Endodermal cell (in vitro differentiated cells): ENCODE measurements around the gene CHMP1A. TPM values are rescaled to one million over a fixed set of nuclear protein-coding genes. Genes with fewer than 3 reads are reported as not detected.

ENCODE experiments used
- DNase-seq: peaks from one replicate; pipeline ENCODE4 v3.0.0-alpha.2; 2017
- H3K27ac ChIP-seq: 2 replicates; pipeline ENCODE4 v1.5.1; 2013; ENCODE audit warnings: mild to moderate bottlenecking, low read depth, low read length, moderate library complexity
- H3K27me3 ChIP-seq: 2 replicates; pipeline ENCODE4 v1.6.1; 2013; ENCODE audit warnings: mild to moderate bottlenecking, low read length, moderate library complexity; ENCODE audit not compliant: insufficient read depth, control insufficient read depth, poor library complexity, severe bottlenecking
- H3K36me3 ChIP-seq: 2 replicates; pipeline ENCODE4 v1.7.0; 2013; ENCODE audit warnings: mild to moderate bottlenecking, low read length, moderate library complexity; ENCODE audit not compliant: control insufficient read depth, insufficient read depth
- H3K4me1 ChIP-seq: one replicate; pipeline ENCODE4 v1.7.0; 2013; ENCODE audit warnings: low read length; ENCODE audit not compliant: control insufficient read depth, insufficient read depth
- H3K4me3 ChIP-seq: 2 replicates; pipeline ENCODE4 v1.5.1; 2013; ENCODE audit warnings: mild to moderate bottlenecking, low read length, moderate library complexity
- H3K9ac ChIP-seq: 2 replicates; pipeline ENCODE4 v1.6.1; 2013; ENCODE audit warnings: mild to moderate bottlenecking, low read length, moderate library complexity; ENCODE audit not compliant: poor library complexity, severe bottlenecking; ENCODE audit errors: extremely low read depth
- H3K9me3 ChIP-seq: 2 replicates; pipeline ENCODE4 v1.6.1; 2013; ENCODE audit warnings: mild to moderate bottlenecking, low read length, moderate library complexity; ENCODE audit not compliant: control insufficient read depth
- H3K27ac Mint-ChIP-seq: 2 replicates; pipeline ENCODE4 v1.8.0; 2020; ENCODE audit warnings: mixed read lengths
- H3K27me3 Mint-ChIP-seq: 2 replicates; pipeline ENCODE4 v1.8.0; 2021; ENCODE audit warnings: mild to moderate bottlenecking, mixed read lengths; ENCODE audit not compliant: insufficient read depth
- H3K36me3 Mint-ChIP-seq: 2 replicates; pipeline ENCODE4 v1.8.0; 2020; ENCODE audit warnings: low read depth, mixed read lengths
- H3K4me1 Mint-ChIP-seq: 2 replicates; pipeline ENCODE4 v1.8.0; 2020; ENCODE audit warnings: mixed read lengths
- H3K4me3 Mint-ChIP-seq: 2 replicates; pipeline ENCODE4 v1.8.0; 2020; ENCODE audit warnings: mild to moderate bottlenecking, moderate library complexity, mixed read lengths
- H3K9me3 Mint-ChIP-seq: 2 replicates; pipeline ENCODE4 v1.8.0; 2020; ENCODE audit warnings: mild to moderate bottlenecking, mixed read lengths
- CTCF ChIP-seq: fragments of 200-600 bp; sonication (generic); conservative IDR thresholded peaks from 2 replicates; pipeline ENCODE4 v1.5.0; 2021; ENCODE audit warnings: antibody characterized with exemption, mild to moderate bottlenecking
- WGBS, 2 experiments: methylation state at CpG; one replicate each; pipeline versions ENCODE4 v1.1.5 to v1.1.7; 2013; ENCODE audit warnings: missing lambda C conversion rate in 2 of 2, mixed read lengths in 1 of 2; ENCODE audit not compliant: insufficient coverage in 1 of 2, insufficient read length in 1 of 2; 5-methylcytosine and 5-hydroxymethylcytosine counted together
- total RNA-seq, 2 donors: library from RNA; stranded (reverse); fragmentation: NEBNext Ultra II Directional in 1 of 2; extraction: Animal tissue kit (Norgen Biotek cat#: 25700) in 1 of 2; gene quantifications; 2 replicates in 1 of 2; 3 replicates in 1 of 2; pipeline ENCODE4 v1.2.1, GENCODE V29; 2021

CHMP1A gene
- total RNA-seq, 2 donors from 2014 or later = 104 to 106 TPM

DNA sequence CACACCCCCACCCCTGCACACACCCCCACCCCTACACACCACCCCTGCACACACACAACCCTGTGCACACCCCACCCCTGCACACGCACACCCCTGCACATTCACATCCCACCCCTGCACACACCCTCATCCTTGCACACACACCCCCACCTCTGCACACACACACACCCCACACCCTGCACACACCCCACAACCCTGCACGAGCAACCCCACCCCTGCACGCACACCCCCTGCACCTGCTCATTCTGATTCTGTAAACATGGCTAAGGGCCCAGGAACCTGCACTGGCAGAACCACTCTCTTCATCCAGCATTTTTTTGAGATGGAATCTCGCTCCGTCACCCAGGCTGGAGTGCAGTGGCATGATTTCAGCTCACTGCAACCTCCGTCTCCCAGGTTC, 18.1 kb downstream of the CHMP1A start:
- Histone ChIP-seq H3K36me3 (peaks cover 5% of the 10 kb centered on the region), H3K4me1 (peaks cover 5% of the 10 kb centered on the region), H3K9ac (no peak overlapping the region), H3K9me3 (no peaks in the 10 kb centered on the region), H3K27me3 (peaks cover 14% of the 10 kb centered on the region), H3K27ac (no peak overlapping the region), H3K4me3 (no peak overlapping the region)
- TF ChIP-seq CTCF = no peak
- Mint-ChIP-seq H3K27me3 (peaks cover 10% of the 10 kb centered on the region), H3K4me1 (peaks cover 8% of the 10 kb centered on the region), H3K9me3 (no peaks in the 10 kb centered on the region), H3K27ac (no peak overlapping the region), H3K4me3 (no peak overlapping the region), H3K36me3 (no peaks in the 10 kb centered on the region)
- no peak for DNase-seq
- 88 to 100% methylated on average over 4 to 6 of the region's 6 CpGs for WGBS, 2 experiments

DNA sequence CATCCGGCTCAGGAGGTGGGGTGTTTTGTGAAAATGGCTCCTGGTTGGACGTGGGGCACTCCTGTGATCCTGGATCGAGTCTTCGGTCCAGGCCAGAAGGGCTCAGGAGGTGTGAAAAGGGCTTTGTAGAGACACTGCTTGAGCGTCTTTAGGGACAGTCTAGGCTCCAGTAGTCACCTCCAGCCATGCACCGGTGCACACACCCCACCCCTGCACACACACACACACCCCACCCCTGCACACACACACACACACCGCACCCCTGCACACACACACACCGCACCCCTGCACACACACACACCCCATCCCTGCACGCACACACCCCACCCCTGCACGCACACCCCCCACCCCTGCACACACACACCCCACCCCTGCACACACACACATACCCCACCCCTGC, 19.1 kb downstream of the CHMP1A start:
- no peaks in the 10 kb centered on the region for H3K36me3 Mint-ChIP-seq
- H3K9me3 Mint-ChIP-seq = no peaks in the 10 kb centered on the region
- H3K4me3 Mint-ChIP-seq = no peak overlapping the region
- no peaks in the 10 kb centered on the region for H3K36me3 ChIP-seq
- no peak for DNase-seq
- no peak overlapping the region for H3K27ac ChIP-seq
- H3K27ac Mint-ChIP-seq = no peak overlapping the region
- no peak overlapping the region for H3K9ac ChIP-seq
- H3K27me3 ChIP-seq = peaks cover 23% of the 10 kb centered on the region
- no peaks in the 10 kb centered on the region for H3K9me3 ChIP-seq
- peaks cover 18% of the 10 kb centered on the region for H3K27me3 Mint-ChIP-seq
- TF ChIP-seq CTCF = no peak
- no peak overlapping the region for H3K4me3 ChIP-seq
- peaks cover 8% of the 10 kb centered on the region for H3K4me1 Mint-ChIP-seq
- H3K4me1 ChIP-seq = peaks cover 5% of the 10 kb centered on the region
- WGBS, 2 experiments = 81 to 87% methylated on average over 2 to 6 of the region's 10 CpGs

GRCh38 chr16:89637379-89637778, 20.1 kb downstream of the CHMP1A start:
- 92 to 98% methylated on average over 5 to 10 of the region's 10 CpGs for WGBS, 2 experiments
- H3K27me3 ChIP-seq = peaks cover 28% of the 10 kb centered on the region
- Mint-ChIP-seq H3K27ac (no peak overlapping the region), H3K36me3 (no peaks in the 10 kb centered on the region), H3K27me3 (peaks cover 21% of the 10 kb centered on the region), H3K4me1 (no peaks in the 10 kb centered on the region), H3K9me3 (no peaks in the 10 kb centered on the region), H3K4me3 (no peak overlapping the region)
- DNase-seq = no peak
- H3K4me1 ChIP-seq = no peaks in the 10 kb centered on the region
- no peaks in the 10 kb centered on the region for H3K9me3 ChIP-seq
- peak; percentile 20 for TF ChIP-seq CTCF
- H3K36me3 ChIP-seq = no peaks in the 10 kb centered on the region
- no peak overlapping the region for H3K27ac ChIP-seq
- H3K9ac ChIP-seq = no peak overlapping the region
- no peak overlapping the region for H3K4me3 ChIP-seq
